ENCODE results near the gene CYP4F3.
"Not testable (repeated sequence)": the region's sequence is repeated elsewhere in the genome, so short reads cannot be mapped to it uniquely, and the experiment has no call there.

DNA sequence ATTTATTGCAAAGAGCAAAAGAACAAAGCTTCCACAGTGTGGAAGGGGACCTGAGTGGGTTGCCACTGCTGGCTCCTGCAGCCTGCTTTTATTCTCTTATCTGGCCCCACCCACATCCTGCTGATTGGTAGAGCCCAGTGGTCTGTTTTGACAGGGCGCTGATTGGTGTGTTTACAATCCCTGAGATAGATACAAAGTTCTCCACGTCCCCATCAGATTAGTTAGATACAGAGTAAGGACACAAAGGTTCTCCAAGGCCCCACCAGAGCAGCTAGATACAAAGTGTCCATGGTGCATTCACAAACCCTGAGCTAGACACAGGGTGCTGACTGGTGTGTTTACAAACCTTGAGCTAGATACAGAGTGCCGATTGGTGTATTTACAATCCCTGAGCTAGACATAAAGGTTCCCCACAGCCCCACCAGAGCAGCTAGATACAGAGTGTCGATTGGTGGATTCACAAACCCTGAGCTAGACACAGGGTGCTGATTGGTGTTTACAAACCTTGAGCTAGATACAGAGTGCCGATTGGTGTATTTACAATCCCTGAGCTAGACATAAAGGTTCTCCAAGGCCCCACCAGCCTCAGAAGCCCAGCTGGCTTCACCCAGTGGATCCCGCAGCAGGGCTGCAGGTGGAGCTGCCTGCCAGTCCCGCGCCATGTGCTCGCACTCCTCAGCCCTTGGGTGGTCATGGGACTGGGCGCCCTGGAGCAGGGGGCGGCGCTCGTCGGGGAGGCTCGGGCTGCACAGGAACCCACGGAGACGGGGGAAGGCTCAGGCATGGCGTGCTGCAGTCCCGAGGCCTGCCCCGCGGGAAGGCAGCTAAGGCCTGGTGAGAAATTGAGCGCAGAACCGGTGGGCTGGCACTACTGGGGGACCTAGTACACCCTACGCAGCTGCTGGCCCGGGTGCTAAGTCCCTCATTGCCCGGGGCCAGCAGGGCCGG, 32.4 kb upstream of the CYP4F3 start:
- TF ChIP-seq, protein P1, sequence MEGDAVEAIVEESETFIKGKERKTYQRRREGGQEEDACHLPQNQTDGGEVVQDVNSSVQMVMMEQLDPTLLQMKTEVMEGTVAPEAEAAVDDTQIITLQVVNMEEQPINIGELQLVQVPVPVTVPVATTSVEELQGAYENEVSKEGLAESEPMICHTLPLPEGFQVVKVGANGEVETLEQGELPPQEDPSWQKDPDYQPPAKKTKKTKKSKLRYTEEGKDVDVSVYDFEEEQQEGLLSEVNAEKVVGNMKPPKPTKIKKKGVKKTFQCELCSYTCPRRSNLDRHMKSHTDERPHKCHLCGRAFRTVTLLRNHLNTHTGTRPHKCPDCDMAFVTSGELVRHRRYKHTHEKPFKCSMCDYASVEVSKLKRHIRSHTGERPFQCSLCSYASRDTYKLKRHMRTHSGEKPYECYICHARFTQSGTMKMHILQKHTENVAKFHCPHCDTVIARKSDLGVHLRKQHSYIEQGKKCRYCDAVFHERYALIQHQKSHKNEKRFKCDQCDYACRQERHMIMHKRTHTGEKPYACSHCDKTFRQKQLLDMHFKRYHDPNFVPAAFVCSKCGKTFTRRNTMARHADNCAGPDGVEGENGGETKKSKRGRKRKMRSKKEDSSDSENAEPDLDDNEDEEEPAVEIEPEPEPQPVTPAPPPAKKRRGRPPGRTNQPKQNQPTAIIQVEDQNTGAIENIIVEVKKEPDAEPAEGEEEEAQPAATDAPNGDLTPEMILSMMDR (IDR thresholded peaks at IDR 0.05; ENCODE audit: low read depth, low read length), result not testable (repeated sequence)
- TF ChIP-seq POLR2A (IDR thresholded peaks at IDR 0.05; ENCODE audit: extremely low read depth, insufficient read length); MYC (IDR thresholded peaks at IDR 0.05; ENCODE audit: low read depth, low read length): not testable (repeated sequence)

All from NB4 (cell line).